GM20000 (cell line): Measurements from ENCODE around the gene RNF150.

Experiments
- DNase-seq: peaks from one replicate; pipeline ENCODE4 v3.0.0; 2012; ENCODE audit warnings: low spot score
- CTCF ChIP-seq: IDR thresholded peaks from 2 replicates; pipeline ENCODE4 v1.5.1; 2012; ENCODE audit warnings: mild to moderate bottlenecking, control low read depth; ENCODE audit errors: extremely low read depth, missing control alignments

Gene RNF150

GRCh38 chr4:140943486-140944198 is 189.6 kb downstream of the RNF150 start:
- no peak for TF ChIP-seq CTCF

GRCh38 chr4:140940589-140940988 is 192.7 kb downstream of the RNF150 start:
- TF ChIP-seq CTCF = no peak
- no peak for DNase-seq

More at GRCh38 chr4:140943486-140944198, 189.6 kb downstream of the RNF150 start:
- no peak for DNase-seq

- TF ChIP-seq CTCF = no peak
- DNase-seq = no peak
These were observed 195.4 kb downstream of the RNF150 start for GRCh38 chr4:140937866-140938265.

GRCh38 chr4:140935254-140935653 is 198.0 kb downstream of the RNF150 start:
- no peak for TF ChIP-seq CTCF
- DNase-seq = no peak

GRCh38 chr4:140932501-140933045 is 200.7 kb downstream of the RNF150 start:
- DNase-seq = no peak
- no peak for TF ChIP-seq CTCF

GRCh38 chr4:140931911-140932310 is 201.4 kb downstream of the RNF150 start:
- TF ChIP-seq CTCF = no peak
- no peak for DNase-seq

GRCh38 chr4:140930557-140930956 is 202.7 kb downstream of the RNF150 start:
- DNase-seq = no peak
- TF ChIP-seq CTCF = no peak
